ENCODE measurements around the gene COL16A1.

The COL16A1 gene

GRCh38 chr1:31748365-31748764, 44.5 kb upstream of the COL16A1 start:
- H3K27ac ChIP-seq: no peak overlapping the region
- no peak for TF ChIP-seq ZFX (IDR thresholded peaks at IDR 0.05)
- TF ChIP-seq CTCF (conservative IDR thresholded peaks at IDR 0.05): no peak

GRCh38 chr1:31747304-31747703, 43.5 kb upstream of the COL16A1 start:
- no peak for TF ChIP-seq CTCF (conservative IDR thresholded peaks at IDR 0.05)
- no peak for TF ChIP-seq ZFX (IDR thresholded peaks at IDR 0.05)
- no peak overlapping the region for H3K27ac ChIP-seq

- no peak for TF ChIP-seq ZFX (IDR thresholded peaks at IDR 0.05)
- TF ChIP-seq CTCF (conservative IDR thresholded peaks at IDR 0.05): no peak
- H3K27ac ChIP-seq: no peak overlapping the region
Measured at GRCh38 chr1:31746687-31747086, 42.9 kb upstream of the COL16A1 start.

GRCh38 chr1:31745946-31746670, 42.3 kb upstream of the COL16A1 start:
- no peak for TF ChIP-seq CTCF (conservative IDR thresholded peaks at IDR 0.05)
- no peak for TF ChIP-seq ZFX (IDR thresholded peaks at IDR 0.05)
- H3K27ac ChIP-seq: no peak overlapping the region

GRCh38 chr1:31745096-31745945, 41.5 kb upstream of the COL16A1 start:
- TF ChIP-seq CTCF (conservative IDR thresholded peaks at IDR 0.05) (peak; percentile 87), ZFX (IDR thresholded peaks at IDR 0.05) (no peak)
- H3K27ac ChIP-seq: no peak overlapping the region

- no peak for TF ChIP-seq ZFX (IDR thresholded peaks at IDR 0.05)
- no peak for TF ChIP-seq CTCF (conservative IDR thresholded peaks at IDR 0.05)
- H3K27ac ChIP-seq: no peak overlapping the region
Measured at GRCh38 chr1:31744165-31744888, 40.5 kb upstream of the COL16A1 start.
